Measurements from ENCODE around the gene ZNF217.
"Not testable (repeated sequence)": the region's sequence is repeated elsewhere in the genome, so short reads cannot be mapped to it uniquely, and the experiment has no call there.

Gene ZNF217

GRCh38 chr20:53593466-53594007 lies at the start of gene ZNF217:
Gene ZNF217, minus strand, starts transcription at chr20:53593839. Its CDS starts 11,013 bp downstream, at chr20:53582826.
- Histone ChIP-seq H3K4me3 (ENCODE audit: insufficient read length, low read depth) (peak within 1 kb of the TSS; percentile 80), H3K9ac (ENCODE audit: insufficient read length, low read depth) (peak within 1 kb of the TSS; percentile 94)
- H3K9me3 ChIP-seq (ENCODE audit: insufficient read depth, low read length); DNase-seq (ENCODE audit: low read depth, low spot score); H3K4me1 ChIP-seq (ENCODE audit: insufficient read depth, insufficient read length); H3K27me3 ChIP-seq (ENCODE audit: insufficient read depth, insufficient read length); H3K36me3 ChIP-seq (ENCODE audit: insufficient read depth, insufficient read length, low read length): not testable (repeated sequence)

- peak overlapping the region; percentile 21 for H3K9ac ChIP-seq (ENCODE audit: insufficient read length, low read depth)
- TF ChIP-seq YY1 (IDR thresholded peaks at IDR 0.05; ENCODE audit: insufficient read depth, insufficient read length) (no peak), ZNF274 (IDR thresholded peaks at IDR 0.05; ENCODE audit: low read depth, low read length) (no peak), SUZ12 (IDR thresholded peaks at IDR 0.05; ENCODE audit: extremely low read depth, insufficient read depth, insufficient read length) (no peak)
Measured at GRCh38 chr20:53643031-53643832, 49.6 kb upstream of the ZNF217 start.

GRCh38 chr20:53642196-53643030 lies 48.8 kb upstream of the ZNF217 start:
- no peaks in the 10 kb centered on the region for H3K27me3 ChIP-seq (ENCODE audit: insufficient read depth, insufficient read length)
- peaks cover 3% of the 10 kb centered on the region for H3K4me1 ChIP-seq (ENCODE audit: insufficient read depth, insufficient read length)
- H3K9me3 ChIP-seq (ENCODE audit: insufficient read depth, low read length): no peaks in the 10 kb centered on the region
- H3K36me3 ChIP-seq (ENCODE audit: insufficient read depth, insufficient read length, low read length): no peaks in the 10 kb centered on the region
- no peak overlapping the region for H3K4me3 ChIP-seq (ENCODE audit: insufficient read length, low read depth)
- H3K9ac ChIP-seq (ENCODE audit: insufficient read length, low read depth): no peak overlapping the region
- TF ChIP-seq SUZ12 (IDR thresholded peaks at IDR 0.05; ENCODE audit: extremely low read depth, insufficient read depth, insufficient read length) (no peak), YY1 (IDR thresholded peaks at IDR 0.05; ENCODE audit: insufficient read depth, insufficient read length) (no peak), ZNF274 (IDR thresholded peaks at IDR 0.05; ENCODE audit: low read depth, low read length) (no peak)
- no peak for DNase-seq (ENCODE audit: low read depth, low spot score)

More at GRCh38 chr20:53643031-53643832, 49.6 kb upstream of the ZNF217 start:
- Histone ChIP-seq H3K27me3 (ENCODE audit: insufficient read depth, insufficient read length) (no peaks in the 10 kb centered on the region), H3K36me3 (ENCODE audit: insufficient read depth, insufficient read length, low read length) (no peaks in the 10 kb centered on the region), H3K9me3 (ENCODE audit: insufficient read depth, low read length) (no peaks in the 10 kb centered on the region), H3K4me3 (ENCODE audit: insufficient read length, low read depth) (no peak overlapping the region), H3K4me1 (ENCODE audit: insufficient read depth, insufficient read length) (peaks cover 3% of the 10 kb centered on the region)
- no peak for DNase-seq (ENCODE audit: low read depth, low spot score)

GRCh38 chr20:53639647-53640440 lies 46.2 kb upstream of the ZNF217 start:
- Histone ChIP-seq H3K4me3 (ENCODE audit: insufficient read length, low read depth) (no peak overlapping the region), H3K9ac (ENCODE audit: insufficient read length, low read depth) (no peak overlapping the region), H3K36me3 (ENCODE audit: insufficient read depth, insufficient read length, low read length) (no peaks in the 10 kb centered on the region), H3K27me3 (ENCODE audit: insufficient read depth, insufficient read length) (no peaks in the 10 kb centered on the region), H3K9me3 (ENCODE audit: insufficient read depth, low read length) (no peaks in the 10 kb centered on the region), H3K4me1 (ENCODE audit: insufficient read depth, insufficient read length) (peaks cover 4% of the 10 kb centered on the region)
- TF ChIP-seq SUZ12 (IDR thresholded peaks at IDR 0.05; ENCODE audit: extremely low read depth, insufficient read depth, insufficient read length) (no peak), YY1 (IDR thresholded peaks at IDR 0.05; ENCODE audit: insufficient read depth, insufficient read length) (no peak), ZNF274 (IDR thresholded peaks at IDR 0.05; ENCODE audit: low read depth, low read length) (no peak)
- no peak for DNase-seq (ENCODE audit: low read depth, low spot score)

GRCh38 chr20:53639128-53639527 lies 45.5 kb upstream of the ZNF217 start:
- no peak for DNase-seq (ENCODE audit: low read depth, low spot score)
- Histone ChIP-seq H3K4me1 (ENCODE audit: insufficient read depth, insufficient read length) (peaks cover 4% of the 10 kb centered on the region), H3K9me3 (ENCODE audit: insufficient read depth, low read length) (no peaks in the 10 kb centered on the region), H3K4me3 (ENCODE audit: insufficient read length, low read depth) (no peak overlapping the region), H3K9ac (ENCODE audit: insufficient read length, low read depth) (no peak overlapping the region), H3K27me3 (ENCODE audit: insufficient read depth, insufficient read length) (no peaks in the 10 kb centered on the region), H3K36me3 (ENCODE audit: insufficient read depth, insufficient read length, low read length) (no peaks in the 10 kb centered on the region)
- TF ChIP-seq YY1 (IDR thresholded peaks at IDR 0.05; ENCODE audit: insufficient read depth, insufficient read length) (no peak), ZNF274 (IDR thresholded peaks at IDR 0.05; ENCODE audit: low read depth, low read length) (no peak), SUZ12 (IDR thresholded peaks at IDR 0.05; ENCODE audit: extremely low read depth, insufficient read depth, insufficient read length) (no peak)

- H3K27me3 ChIP-seq (ENCODE audit: insufficient read depth, insufficient read length); DNase-seq (ENCODE audit: low read depth, low spot score); H3K9me3 ChIP-seq (ENCODE audit: insufficient read depth, low read length); H3K4me3 ChIP-seq (ENCODE audit: insufficient read length, low read depth); H3K9ac ChIP-seq (ENCODE audit: insufficient read length, low read depth); H3K36me3 ChIP-seq (ENCODE audit: insufficient read depth, insufficient read length, low read length); H3K4me1 ChIP-seq (ENCODE audit: insufficient read depth, insufficient read length): not testable (repeated sequence)
Measured at GRCh38 chr20:53637310-53637709, 43.7 kb upstream of the ZNF217 start.

Measured in NT2/D1 (cell line).